Mesenchymal stem cell (in vitro differentiated cells and primary cell): ENCODE measurements around the gene PMS2. TPM values are rescaled to one million over a fixed set of nuclear protein-coding genes. Genes with fewer than 3 reads are reported as not detected.

ENCODE experiments used
- small RNA-seq: library from polyadenylated mRNA; stranded (forward); fragments of <200 nt; extraction: miRNeasy Mini kit (QIAGEN cat#:217004); gene quantifications from one replicate; pipeline ENCODE3, GENCODE V24; 2013; ENCODE audit warnings: low read depth

Gene PMS2

Small RNA genes lying within 50 kb of the gene (small RNA-seq; reads per million reads assigned to genes)
- gene RF00019 (not detected), gene RNU6-218P (not detected), gene SNORA80D (not detected)
